Transverse colon (tissue), 4 donors: ENCODE data around the gene SLIT3.

ENCODE experiments used
- CTCF ChIP-seq, 5 experiments: fragments of 200-600 bp in 3 of 5; fragments of 450-650 bp in 2 of 5; sonication (generic) in 3 of 5; IDR thresholded peaks; 1 replicate in 2 of 5; 2 replicates in 3 of 5; pipeline ENCODE4 v1.5.1; 2016 to 2017; ENCODE audit warnings: antibody characterized with exemption in 5 of 5, inconsistent platforms in 3 of 5, mild to moderate bottlenecking in 2 of 5, moderate library complexity in 1 of 5
- POLR2A ChIP-seq: fragments of 450-650 bp; IDR thresholded peaks from one replicate; pipeline ENCODE4 v1.6.1; 2016; ENCODE audit warnings: antibody characterized with exemption, mild to moderate bottlenecking, moderate library complexity
- POLR2AphosphoS5 ChIP-seq, 3 donors: sonication (generic); formaldehyde crosslinking; IDR thresholded peaks; one replicate each; pipeline ENCODE4 v1.6.1; 2016; ENCODE audit warnings: antibody characterized with exemption in 3 of 3

GRCh38 chr5:168944004-168944403, 356.9 kb downstream of the SLIT3 start:
- TF ChIP-seq CTCF (IDR thresholded peaks at IDR 0.05) (no peak), POLR2AphosphoS5 (IDR thresholded peaks at IDR 0.05) (no peak), POLR2A (no peak)
